GM18907 (cell line): ENCODE data around the gene HSD3B1.
"Not testable (repeated sequence)": the region's sequence is repeated elsewhere in the genome, so short reads cannot be mapped to it uniquely, and the experiment has no call there.

Source experiments
- ATAC-seq: cut with Tn5 transposase; IDR thresholded peaks from one replicate; pipeline ENCODE4 v1.9.1; 2021; ENCODE audit warnings: mild to moderate bottlenecking, moderate library complexity; ENCODE audit not compliant: unreplicated experiment

The HSD3B1 gene

GRCh38 chr1:119489201-119489600 lies 17.8 kb upstream of the HSD3B1 start:
- no peak for ATAC-seq

- ATAC-seq = no peak
Measured at GRCh38 chr1:119490925-119491324, 16.1 kb upstream of the HSD3B1 start.

DNA sequence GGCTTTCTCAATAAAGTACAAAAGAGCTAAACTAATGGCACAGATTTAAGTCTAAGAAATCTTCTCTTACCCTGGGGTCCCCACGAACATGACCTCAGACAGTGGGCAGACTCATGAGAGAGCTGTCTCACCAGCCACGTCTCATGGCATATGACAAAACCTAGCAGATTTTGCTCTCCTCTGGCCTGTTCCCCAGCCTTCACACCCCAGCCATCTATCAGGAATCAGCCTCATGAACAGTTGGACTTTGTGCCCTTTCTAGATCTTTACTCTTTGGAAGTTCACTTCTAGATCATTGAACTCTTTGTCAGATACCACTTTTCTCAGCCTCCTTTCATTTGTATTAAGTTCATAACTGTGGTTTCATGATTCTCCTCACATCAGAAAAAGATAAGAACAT lies 14.2 kb upstream of the HSD3B1 start:
- ATAC-seq = no peak

GRCh38 chr1:119504831-119505230 lies 2.2 kb upstream of the HSD3B1 start:
- no peak for ATAC-seq

GRCh38 chr1:119510046-119510445 lies 3.0 kb downstream of the HSD3B1 start:
- ATAC-seq = no peak

GRCh38 chr1:119515221-119515620 lies 8.2 kb downstream of the HSD3B1 start:
- no peak for ATAC-seq

GRCh38 chr1:119516247-119516646 lies 9.2 kb downstream of the HSD3B1 start:
- no peak for ATAC-seq

DNA sequence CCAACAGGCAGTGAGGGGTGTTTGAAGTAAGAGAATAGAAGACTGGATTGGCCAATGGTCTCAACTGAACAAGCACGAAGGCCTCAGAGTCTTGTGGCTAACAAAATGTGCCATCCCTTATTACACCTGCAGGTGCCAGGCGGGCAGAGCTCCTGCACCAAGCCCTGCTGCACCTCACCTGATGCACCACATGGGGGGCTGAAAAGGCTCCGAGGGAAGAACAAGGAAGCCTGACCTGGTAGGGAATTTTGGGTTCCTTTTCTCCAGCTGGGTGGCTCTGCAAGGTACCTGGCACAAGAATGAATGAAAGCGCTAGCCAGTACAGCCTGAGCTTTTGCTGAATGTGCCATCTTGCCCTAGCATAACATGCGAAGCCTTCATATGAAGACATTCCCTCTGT lies 9.7 kb downstream of the HSD3B1 start:
- no peak for ATAC-seq

DNA sequence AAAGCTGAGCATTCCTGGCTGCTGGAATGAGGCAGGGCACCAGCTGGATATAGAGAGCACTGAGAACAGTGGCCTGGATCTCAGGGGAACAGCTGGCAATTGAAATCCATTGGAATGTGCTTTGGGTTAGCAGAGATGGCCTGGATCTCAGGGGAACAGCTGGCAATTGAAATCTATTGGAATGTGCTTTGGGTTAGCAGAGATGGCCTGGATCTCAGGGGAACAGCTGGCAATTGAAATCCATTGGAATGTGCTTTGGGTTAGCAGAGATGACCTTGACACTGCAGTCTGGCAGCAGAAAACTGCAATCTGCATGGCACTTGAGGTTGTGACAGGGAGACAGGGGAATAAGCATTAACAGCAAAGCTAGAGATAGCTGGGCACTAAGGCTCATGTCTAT lies 10.7 kb downstream of the HSD3B1 start:
- ATAC-seq = not testable (repeated sequence)

- ATAC-seq = no peak
Measured at GRCh38 chr1:119531606-119532323, 24.8 kb downstream of the HSD3B1 start.

- ATAC-seq = no peak
Measured at GRCh38 chr1:119532324-119532910, 25.4 kb downstream of the HSD3B1 start.

DNA sequence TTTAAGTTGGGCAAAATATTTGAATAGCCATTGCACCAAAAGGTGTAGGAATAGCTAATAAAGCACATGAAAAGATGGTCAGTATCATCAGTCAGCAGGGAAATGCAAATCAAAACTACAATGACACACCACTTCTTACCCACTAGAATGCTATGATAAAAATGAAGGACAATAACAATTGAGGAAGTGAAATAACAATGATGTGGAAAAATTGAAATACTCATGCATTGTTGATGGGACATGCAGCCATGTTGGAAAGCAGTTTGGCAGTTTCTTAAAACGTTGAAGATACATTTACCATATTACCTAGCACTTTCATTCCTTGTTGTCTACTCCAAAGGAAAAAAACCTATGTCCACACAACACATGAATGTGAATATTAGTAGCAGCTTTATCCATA lies 28.4 kb downstream of the HSD3B1 start:
- no peak for ATAC-seq

DNA sequence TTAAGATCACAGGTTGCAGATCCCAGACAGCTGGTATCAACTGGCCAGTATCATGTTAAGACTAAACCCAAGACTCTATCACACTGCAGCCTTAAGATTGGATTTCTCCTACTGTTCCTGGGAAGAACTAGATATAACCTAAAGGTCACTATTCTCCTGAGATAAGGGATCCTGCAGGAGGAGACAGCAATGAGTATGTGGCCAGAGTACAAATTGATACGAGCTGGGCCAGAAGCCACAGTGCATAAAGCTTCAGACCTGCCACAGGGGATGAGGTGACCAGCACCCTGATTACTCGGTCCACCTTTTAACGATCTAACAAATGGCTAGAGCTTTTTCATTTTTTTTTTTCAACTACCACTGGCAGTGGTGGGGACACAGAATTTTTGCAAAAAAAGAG lies 31.0 kb downstream of the HSD3B1 start:
- ATAC-seq = no peak

DNA sequence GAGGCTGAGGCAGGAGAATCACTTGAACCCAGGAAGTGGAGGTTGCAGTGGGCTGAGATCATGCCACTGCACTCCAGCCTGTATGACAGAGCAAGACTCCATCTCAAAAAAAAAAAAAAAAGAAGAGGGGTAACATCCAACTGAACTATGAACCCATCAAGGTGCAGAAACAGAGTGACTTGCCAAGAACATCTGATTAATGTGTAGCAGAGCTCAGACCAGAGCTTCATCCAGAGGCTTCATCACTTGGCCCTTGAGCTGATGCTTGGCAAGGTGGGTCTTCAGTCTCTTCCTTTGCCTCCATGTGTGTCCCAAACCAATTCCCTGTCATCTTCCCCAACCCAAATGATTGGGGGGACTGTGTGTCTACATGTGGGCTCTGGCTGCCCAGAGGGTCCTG lies 32.6 kb downstream of the HSD3B1 start:
- ATAC-seq = no peak

- ATAC-seq = no peak
Measured at GRCh38 chr1:119541389-119541788, 34.4 kb downstream of the HSD3B1 start.

GRCh38 chr1:119542492-119542946 lies 35.5 kb downstream of the HSD3B1 start:
- no peak for ATAC-seq

DNA sequence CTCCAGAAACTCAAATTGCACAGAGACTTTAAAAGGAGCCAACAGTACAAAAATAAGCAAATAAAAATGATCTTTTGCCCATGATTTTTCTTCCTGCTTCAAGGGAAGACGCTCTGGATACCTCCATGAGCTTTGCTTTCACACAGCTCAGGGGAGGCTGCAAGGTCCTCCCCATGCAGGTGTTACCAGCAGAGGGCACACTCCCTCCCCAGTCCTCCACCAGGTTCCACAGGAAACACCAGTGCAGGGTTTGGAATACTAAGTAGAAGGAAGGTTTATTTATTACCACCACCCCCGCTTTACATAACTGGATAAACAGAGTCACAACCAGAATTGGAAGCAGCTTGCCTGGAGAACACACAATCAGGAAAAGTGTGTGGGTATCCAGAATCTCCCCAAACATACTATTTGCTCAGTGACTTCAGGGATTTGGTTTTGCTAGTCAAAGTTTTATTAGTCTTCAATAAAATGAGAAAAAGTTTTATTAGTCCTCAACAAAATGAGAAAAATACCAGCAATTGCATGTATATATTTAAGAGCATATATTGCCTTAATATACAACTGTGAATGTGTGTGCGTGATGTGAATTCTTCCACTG lies 37.3 kb downstream of the HSD3B1 start:
- ATAC-seq = no peak

- ATAC-seq = no peak
Measured at GRCh38 chr1:119546641-119547040, 39.6 kb downstream of the HSD3B1 start.

DNA sequence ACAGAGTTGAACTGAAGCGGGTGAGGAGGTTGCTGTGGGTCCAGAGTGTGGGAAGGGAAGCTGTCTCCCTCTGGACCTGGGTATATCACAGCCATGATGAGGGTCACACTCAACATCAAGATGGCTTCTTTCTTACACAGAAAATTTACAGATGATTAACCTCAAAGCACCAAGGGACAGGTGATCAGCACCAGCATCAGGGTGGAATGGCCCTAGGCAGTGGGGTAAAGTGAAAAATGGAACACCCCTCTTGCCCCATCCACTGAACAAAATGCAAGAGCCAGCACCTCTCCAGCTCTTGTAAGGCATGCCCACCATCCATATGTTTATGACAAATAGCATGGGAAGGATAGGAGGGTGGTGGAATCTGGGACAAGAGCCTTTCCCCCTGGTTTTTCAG lies 40.3 kb downstream of the HSD3B1 start:
- ATAC-seq = no peak

DNA sequence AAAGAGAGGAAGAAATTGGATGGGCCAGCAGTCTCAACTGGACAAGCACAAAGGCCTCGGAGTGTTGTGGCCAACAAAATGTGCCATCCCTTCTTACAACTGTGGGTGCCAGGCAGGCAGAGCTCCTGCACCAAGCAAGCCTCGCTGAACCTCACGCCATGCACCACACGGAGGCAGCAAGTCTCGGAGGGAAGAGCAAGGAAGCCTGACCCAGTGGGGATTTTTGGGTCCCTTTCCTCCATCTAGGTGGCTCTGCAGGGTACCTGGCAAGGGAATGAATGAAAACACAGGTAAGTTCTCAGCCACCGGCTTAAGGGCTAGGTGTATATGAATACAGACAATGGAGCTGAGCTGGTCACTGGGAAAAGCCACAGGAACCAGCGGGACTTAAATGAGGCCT lies 40.8 kb downstream of the HSD3B1 start:
- ATAC-seq = no peak

DNA sequence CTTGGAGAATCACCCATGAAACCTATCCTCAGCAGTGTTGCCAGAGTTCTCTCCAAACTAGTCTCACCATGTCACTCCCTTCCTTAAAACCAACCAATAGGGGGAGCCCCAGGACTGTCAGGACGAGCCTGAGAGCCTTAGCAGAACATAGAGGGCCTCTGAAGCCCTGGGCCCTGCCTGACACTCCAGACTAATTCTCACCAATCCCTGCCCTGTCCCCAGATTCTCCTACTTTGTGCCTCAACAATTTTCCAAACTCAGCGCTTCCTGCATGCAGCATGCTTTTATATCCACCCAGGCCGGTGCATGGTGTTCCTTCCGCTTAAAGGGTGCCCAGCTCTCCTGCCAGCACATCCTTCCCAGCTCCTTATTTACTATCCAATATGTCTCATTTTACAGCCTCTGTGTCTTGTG lies 42.7 kb downstream of the HSD3B1 start:
- ATAC-seq = peak; percentile 63

DNA sequence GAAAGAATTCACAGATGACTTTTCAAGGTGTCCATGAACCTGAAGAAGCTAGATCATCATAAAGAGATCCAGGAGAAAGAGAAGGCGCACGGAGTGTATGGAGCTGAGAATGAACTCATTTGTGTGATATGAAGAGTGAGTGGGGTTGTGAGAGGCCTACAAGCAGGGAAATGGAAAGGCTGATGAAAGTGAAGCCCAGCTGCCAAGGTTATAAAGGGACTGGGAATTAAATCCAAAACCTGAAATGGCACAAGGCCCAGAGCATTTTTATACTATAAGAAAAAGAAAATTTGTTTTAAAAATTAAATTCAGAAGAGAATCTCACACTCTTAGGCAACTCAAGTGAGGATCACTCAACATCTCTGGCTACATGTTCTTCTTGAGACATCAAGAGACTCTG lies 43.4 kb downstream of the HSD3B1 start:
- no peak for ATAC-seq
